Globus pallidus (tissue), 1 donor: Measurements from ENCODE around the gene TBR1.
A peak's percentile ranks its signal among the peaks of the same experiment; 100 is the strongest.

ENCODE experiments used
- DNase-seq: peaks from one replicate; pipeline ENCODE4 v3.0.0-alpha.2; 2015; ENCODE audit warnings: low spot score

The TBR1 gene

GRCh38 chr2:161415987-161416707 lies at the start of gene TBR1:
Gene TBR1 (plus strand): TSS chr2:161416297. CDS start chr2:161416411, 114 bp downstream.
- no peak for DNase-seq

- no peak for DNase-seq
These were observed 48.4 kb upstream of the TBR1 start for GRCh38 chr2:161367675-161368074.

- DNase-seq: no peak
These were observed 46.8 kb upstream of the TBR1 start for GRCh38 chr2:161369311-161369710.

GRCh38 chr2:161370981-161371380 lies 45.1 kb upstream of the TBR1 start:
- peak; percentile 70 for DNase-seq

- DNase-seq: peak; percentile 7
These were observed 44.2 kb upstream of the TBR1 start for GRCh38 chr2:161371869-161372268.

- no peak for DNase-seq
These were observed 42.2 kb upstream of the TBR1 start for GRCh38 chr2:161373942-161374341.

GRCh38 chr2:161374446-161374845 lies 41.7 kb upstream of the TBR1 start:
- no peak for DNase-seq

GRCh38 chr2:161379740-161380139 lies 36.4 kb upstream of the TBR1 start:
- DNase-seq: no peak

GRCh38 chr2:161381546-161381945 lies 34.6 kb upstream of the TBR1 start:
- DNase-seq: no peak

- no peak for DNase-seq
These were observed 33.4 kb upstream of the TBR1 start for GRCh38 chr2:161382747-161383146.

GRCh38 chr2:161384864-161385263 lies 31.2 kb upstream of the TBR1 start:
- no peak for DNase-seq

GRCh38 chr2:161386228-161386824 lies 29.8 kb upstream of the TBR1 start:
- no peak for DNase-seq

GRCh38 chr2:161388146-161388779 lies 27.8 kb upstream of the TBR1 start:
- DNase-seq: no peak

GRCh38 chr2:161391737-161392506 lies 24.2 kb upstream of the TBR1 start:
- DNase-seq: no peak

GRCh38 chr2:161400076-161400475 lies 16.0 kb upstream of the TBR1 start:
- no peak for DNase-seq

- no peak for DNase-seq
These were observed 13.8 kb upstream of the TBR1 start for GRCh38 chr2:161402297-161402696.

- DNase-seq: no peak
These were observed 9.8 kb upstream of the TBR1 start for GRCh38 chr2:161406316-161406715.

GRCh38 chr2:161407597-161407996 lies 8.5 kb upstream of the TBR1 start:
- DNase-seq: no peak

- DNase-seq: no peak
These were observed 6.7 kb upstream of the TBR1 start for GRCh38 chr2:161409308-161409907.

- no peak for DNase-seq
These were observed 3.8 kb upstream of the TBR1 start for GRCh38 chr2:161412346-161412745.

GRCh38 chr2:161414042-161415033 lies 1.8 kb upstream of the TBR1 start:
- DNase-seq: peak; percentile 57
